CD4-positive, alpha-beta T cell treated with Interleukin-4 for 1 hour (primary cell): ENCODE measurements around the gene MRPL43.

ENCODE experiments used
- DNase-seq, 2 donors: peaks; one replicate each; pipeline ENCODE4 v3.0.0-alpha.2; 2020 to 2022

MRPL43 gene

DNA sequence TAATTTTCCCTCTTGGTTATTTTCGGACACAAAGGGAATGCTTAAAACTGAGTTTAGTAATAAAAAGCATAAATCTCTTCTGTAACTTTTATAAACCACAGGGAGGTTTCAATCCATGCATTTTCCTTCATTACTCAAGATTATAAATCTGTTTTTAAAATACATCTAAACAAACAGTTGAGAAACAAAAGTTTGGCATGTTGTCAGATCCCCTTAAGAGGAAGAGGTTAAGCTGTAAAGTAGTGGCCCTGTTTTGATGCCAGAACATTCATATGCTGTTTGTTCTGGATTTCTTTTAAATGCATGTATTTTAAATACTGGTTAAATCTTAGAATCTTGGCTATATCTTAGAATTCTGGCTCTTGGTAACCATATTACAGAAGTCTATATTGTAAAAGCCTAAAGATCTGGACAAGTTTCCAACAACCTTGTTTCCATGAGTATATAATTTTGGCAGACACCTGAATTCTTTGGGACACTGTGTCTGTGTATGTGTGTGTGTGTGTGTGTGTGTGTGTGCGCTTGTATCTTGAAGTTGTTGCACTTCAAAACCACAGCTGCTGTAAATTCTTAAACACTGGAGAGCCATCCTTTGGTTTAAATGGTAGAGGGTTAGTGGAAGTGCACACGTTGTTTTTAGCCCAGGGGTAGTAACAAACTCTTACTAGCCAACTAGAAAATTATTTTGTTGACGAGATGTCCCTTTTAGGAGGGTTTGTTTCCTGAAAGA lies 24.8 kb downstream of the MRPL43 start:
- no peak for DNase-seq

DNA sequence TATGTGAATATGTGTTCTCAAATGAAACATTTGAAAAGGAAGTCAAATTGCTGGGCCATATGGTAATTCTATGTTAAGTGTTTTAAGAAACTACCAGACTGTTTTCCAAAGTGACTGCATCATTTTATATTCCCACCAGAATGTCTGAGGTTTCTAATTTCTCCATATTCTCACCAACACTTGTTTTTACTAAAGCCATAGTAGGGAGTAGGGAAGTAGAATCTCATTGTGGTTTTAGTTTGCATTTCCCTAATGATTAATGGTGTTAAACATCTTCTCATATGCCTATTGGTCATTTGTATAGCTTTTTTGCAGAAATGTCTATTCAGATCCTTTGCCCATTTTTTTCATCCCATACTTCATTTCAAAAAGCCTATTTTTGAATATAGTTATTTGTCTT lies 27.0 kb downstream of the MRPL43 start:
- no peak for DNase-seq

- DNase-seq = no peak
Measured at GRCh38 chr10:100948916-100949315, 38.4 kb downstream of the MRPL43 start.

- DNase-seq = no peak
Measured at GRCh38 chr10:100945754-100946153, 41.5 kb downstream of the MRPL43 start.

DNA sequence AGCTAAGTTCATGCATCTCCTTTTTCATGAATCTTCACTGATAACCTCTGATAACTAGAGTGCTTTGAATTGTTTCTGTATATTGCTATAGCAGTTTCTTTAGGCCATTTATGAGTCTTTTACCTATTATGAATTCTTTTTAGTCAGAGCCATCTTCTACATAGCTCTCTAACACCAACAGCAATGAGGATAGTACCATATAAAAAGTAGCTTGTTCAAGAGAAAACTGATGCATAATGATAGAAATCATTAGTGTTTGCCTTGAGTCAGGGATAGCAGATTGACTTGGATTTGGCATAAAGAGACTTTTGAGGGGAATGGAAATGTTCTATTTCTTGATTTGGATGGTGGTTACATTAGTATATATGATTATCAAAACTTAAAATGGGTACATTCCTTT lies 43.8 kb downstream of the MRPL43 start:
- no peak for DNase-seq

DNA sequence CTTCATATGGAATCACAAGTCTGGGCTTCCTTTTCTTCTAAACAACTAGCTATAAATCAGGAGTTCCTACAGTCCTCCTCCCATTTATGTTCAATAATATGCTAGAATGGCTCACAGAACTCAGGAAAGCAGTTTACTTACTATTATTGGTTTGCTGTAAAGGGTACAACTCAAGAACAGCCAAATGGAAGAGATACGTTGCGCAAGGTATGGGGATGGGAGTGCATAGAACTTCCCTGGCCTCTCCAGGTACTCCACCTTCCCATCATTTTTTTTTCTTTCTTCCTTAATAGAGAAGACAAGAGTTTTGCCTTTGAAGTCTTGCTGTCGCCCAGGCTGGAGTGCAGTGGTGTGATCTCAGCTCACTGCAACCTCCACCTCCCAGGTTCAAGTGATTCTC lies 45.1 kb downstream of the MRPL43 start:
- no peak for DNase-seq

DNA sequence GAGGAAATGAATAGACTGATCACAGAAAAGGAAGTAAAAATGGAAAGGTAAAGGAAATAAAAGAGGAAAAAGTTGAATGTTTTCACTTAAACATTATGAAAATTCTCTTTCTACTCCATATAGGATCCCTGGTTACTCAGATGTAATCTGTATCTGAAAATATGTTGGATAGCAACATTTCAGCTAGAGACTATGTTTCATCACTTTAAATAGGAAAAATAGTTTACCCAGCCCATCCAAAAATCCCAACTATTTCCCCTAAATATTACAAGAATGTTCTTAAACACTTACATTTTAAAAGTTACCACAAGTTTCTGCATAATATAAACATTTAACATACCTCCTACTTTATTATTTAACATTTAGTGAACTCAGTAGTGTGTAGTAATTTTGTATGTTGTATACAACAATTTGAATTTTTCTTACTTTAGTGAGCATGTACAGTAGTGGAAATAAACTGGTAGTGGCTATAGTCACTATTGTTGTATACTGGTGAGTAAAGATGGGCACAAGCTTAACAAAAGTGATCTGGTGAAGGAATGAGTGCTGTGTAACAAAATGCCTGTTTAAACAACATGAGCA lies 47.4 kb downstream of the MRPL43 start:
- DNase-seq = no peak
